Activated naive CD8-positive, alpha-beta T cell treated with anti-CD3 and anti-CD28 coated beads, Interleukin-2, amount 10 ng/mL, durations not matched to agents 7 days and 5 days (primary cell): Measurements from ENCODE around the gene ARF5. TPM values are rescaled to one million over a fixed set of nuclear protein-coding genes. Genes with fewer than 3 reads are reported as not detected.

ENCODE experiments used
- ATAC-seq: fragments of 150-1000 bp; cut with Tn5 transposase; one replicate; pipeline ENCODE4 v1.10.0; 2021; ENCODE audit warnings: low read depth, moderate library complexity
- POLR2A ChIA-PET: fragments of 350-600 bp; sonication (Branson Sonifier 250); formaldehyde crosslinking; loops from one replicate; lab custom pipeline; 2021; ENCODE audit warnings: antibody characterized with exemption; lab: Charles Lee
- DNase-seq: peaks from one replicate; pipeline ENCODE4 v3.0.0; 2021
- H3K27ac Mint-ChIP-seq: one replicate; pipeline ENCODE4 v1.8.0; 2022; ENCODE audit warnings: mild to moderate bottlenecking, mixed read lengths
- H3K27me3 Mint-ChIP-seq: one replicate; pipeline ENCODE4 v1.8.0; 2022; ENCODE audit warnings: mild to moderate bottlenecking, moderate library complexity, mixed read lengths
- H3K36me3 Mint-ChIP-seq: one replicate; pipeline ENCODE4 v1.8.0; 2021; ENCODE audit warnings: mild to moderate bottlenecking, mixed read lengths
- H3K4me1 Mint-ChIP-seq: one replicate; pipeline ENCODE4 v1.8.0; 2021; ENCODE audit warnings: mixed read lengths
- H3K4me3 Mint-ChIP-seq: one replicate; pipeline ENCODE4 v1.8.0; 2022; ENCODE audit warnings: mild to moderate bottlenecking, moderate library complexity, mixed read lengths
- H3K9me3 Mint-ChIP-seq: one replicate; pipeline ENCODE4 v1.8.0; 2021; ENCODE audit warnings: mixed read lengths
- total RNA-seq, 2 experiments: library from RNA; stranded (reverse); gene quantifications; one replicate each; pipeline ENCODE4 v1.2.3, GENCODE V29; 2021

The ARF5 gene
- total RNA-seq, 2 experiments from 2014 or later, result 114 TPM

GRCh38 chr7:127629268-127629854 is 41.1 kb downstream of the ARF5 start:
- no peak overlapping the region for H3K4me3 Mint-ChIP-seq
- H3K36me3 Mint-ChIP-seq, result no peaks in the 10 kb centered on the region
- no peak overlapping the region for H3K27ac Mint-ChIP-seq
- peak; percentile 56 for ATAC-seq
- H3K9me3 Mint-ChIP-seq, result peaks cover 1% of the 10 kb centered on the region
- no peaks in the 10 kb centered on the region for H3K4me1 Mint-ChIP-seq
- H3K27me3 Mint-ChIP-seq, result peaks cover 37% of the 10 kb centered on the region
- DNase-seq, result peak; percentile 40
- POLR2A ChIA-PET, result no interaction called here

DNA sequence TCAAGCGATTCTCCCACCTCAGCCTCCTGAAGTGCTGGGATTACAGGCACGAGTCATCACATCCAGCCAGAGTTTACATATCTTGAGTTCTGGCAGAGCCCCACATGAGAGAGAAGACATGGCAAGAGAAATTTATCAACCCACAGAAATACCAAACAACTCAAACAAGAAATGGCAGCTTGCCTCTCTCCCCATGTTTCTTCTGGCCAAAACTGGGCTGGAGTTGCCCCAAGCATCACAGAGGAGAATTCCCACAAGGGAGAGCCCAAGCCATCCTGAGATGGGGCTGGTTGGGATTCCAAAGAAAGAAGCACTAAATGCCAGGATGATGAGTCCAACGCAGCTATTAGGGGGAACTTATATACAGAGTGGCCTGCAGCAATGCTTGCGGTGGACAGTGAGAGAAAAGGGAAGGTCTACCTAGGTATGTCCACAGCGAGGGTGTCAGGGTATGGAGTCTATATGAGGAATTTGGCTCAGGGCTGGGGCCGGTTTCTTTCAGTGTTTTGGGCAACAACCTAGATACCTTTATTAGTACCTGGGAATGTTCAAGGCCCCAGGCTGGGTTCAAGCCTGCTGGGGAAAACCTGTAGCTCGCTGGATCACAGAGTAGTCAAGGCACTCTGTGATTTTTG is 44.2 kb downstream of the ARF5 start:
- H3K4me3 Mint-ChIP-seq, result no peak overlapping the region
- H3K9me3 Mint-ChIP-seq, result peaks cover 1% of the 10 kb centered on the region
- H3K36me3 Mint-ChIP-seq, result no peaks in the 10 kb centered on the region
- no peak for DNase-seq
- no peaks in the 10 kb centered on the region for H3K4me1 Mint-ChIP-seq
- no peak for ATAC-seq
- POLR2A ChIA-PET, result no interaction called here
- no peak overlapping the region for H3K27ac Mint-ChIP-seq
- peaks cover 35% of the 10 kb centered on the region for H3K27me3 Mint-ChIP-seq

DNA sequence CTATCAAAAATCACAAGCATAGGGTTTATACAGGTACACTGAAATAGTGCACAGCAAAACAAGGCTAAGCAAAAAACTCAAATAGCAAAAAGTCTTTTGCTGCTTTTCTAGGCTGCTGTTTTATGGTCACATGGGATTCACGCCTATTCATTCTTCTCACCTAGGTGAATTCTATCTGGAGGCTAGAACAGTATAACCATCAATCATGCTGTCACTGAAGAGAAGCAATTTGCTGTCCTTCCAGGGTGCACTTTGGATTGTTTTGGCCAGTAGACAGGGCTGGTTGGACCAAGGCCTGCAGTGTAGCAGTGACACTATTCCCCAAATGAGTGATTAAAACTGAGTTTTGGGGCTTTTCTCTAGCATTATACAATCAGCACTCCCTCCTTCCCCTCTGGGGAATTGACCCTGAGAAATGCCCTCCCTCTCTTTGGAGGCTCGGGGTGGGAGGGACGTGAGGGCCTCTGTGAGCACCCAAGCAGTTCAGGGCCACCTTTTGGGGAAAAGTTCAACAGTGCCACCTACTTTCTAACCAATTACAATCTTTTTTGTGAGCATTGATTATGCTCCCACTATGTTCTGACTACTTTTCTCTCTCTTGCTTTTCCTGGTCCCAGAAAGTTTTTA is 47.6 kb downstream of the ARF5 start:
- Mint-ChIP-seq H3K27me3 (peaks cover 38% of the 10 kb centered on the region), H3K36me3 (no peaks in the 10 kb centered on the region), H3K27ac (no peak overlapping the region), H3K4me3 (no peak overlapping the region), H3K4me1 (no peaks in the 10 kb centered on the region), H3K9me3 (peaks cover 1% of the 10 kb centered on the region)
- POLR2A ChIA-PET, result no interaction called here
- ATAC-seq (no peak), DNase-seq (no peak)

DNA sequence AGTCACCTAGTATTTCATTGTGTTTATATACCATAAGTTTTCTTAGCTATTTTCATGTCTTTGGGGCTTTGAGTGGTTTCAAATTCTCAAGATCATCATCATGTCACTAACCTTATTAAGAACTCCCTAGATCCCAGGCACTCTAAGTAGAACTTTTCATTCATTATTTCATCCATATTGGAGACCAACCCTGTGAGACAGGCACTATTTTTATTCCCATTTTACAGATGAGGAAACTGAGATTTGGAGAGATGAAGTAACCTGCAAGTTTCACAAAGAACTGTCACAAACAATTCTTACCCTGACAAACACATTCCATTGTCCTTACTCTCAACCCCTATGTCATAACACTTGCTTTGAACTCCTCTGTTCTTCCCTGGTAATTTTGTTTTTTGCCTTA is 50.0 kb downstream of the ARF5 start:
- DNase-seq, result no peak
- POLR2A ChIA-PET, result no interaction called here
- no peak for ATAC-seq
- H3K27ac Mint-ChIP-seq, result no peak overlapping the region
- no peaks in the 10 kb centered on the region for H3K36me3 Mint-ChIP-seq
- no peak overlapping the region for H3K4me3 Mint-ChIP-seq
- H3K27me3 Mint-ChIP-seq, result peaks cover 38% of the 10 kb centered on the region
- H3K4me1 Mint-ChIP-seq, result no peaks in the 10 kb centered on the region
- peaks cover 1% of the 10 kb centered on the region for H3K9me3 Mint-ChIP-seq

Other genes with a start within 250 kb of the ARF5 start
- gene ZNF800, start 195.7 kb upstream of the ARF5 start, total RNA-seq, result 10 to 100 TPM; 49.4 to 55.9 TPM
- gene GCC1, start 2.8 kb upstream of the ARF5 start, total RNA-seq, result 10 to 100 TPM; 21.8 to 23.1 TPM
- gene FSCN3, start 5.3 kb downstream of the ARF5 start, total RNA-seq, result 1 to 10 TPM; 2.0 to 2.9 TPM
- gene PAX4, start 29.7 kb downstream of the ARF5 start, total RNA-seq, result not detected
- gene SND1, start 63.8 kb downstream of the ARF5 start, total RNA-seq, result 100 to 1,000 TPM; 132 to 148 TPM